B cell (primary cell): Measurements from ENCODE around the gene PRRT1. TPM values are rescaled to one million over a fixed set of nuclear protein-coding genes. Genes with fewer than 3 reads are reported as not detected.
"Not testable (repeated sequence)": the region's sequence is repeated elsewhere in the genome, so short reads cannot be mapped to it uniquely, and the experiment has no call there.

ENCODE experiments used
- ATAC-seq: fragments of 200-7000 bp; cut with Tn5 transposase; one replicate; pipeline ENCODE4 v1.10.0; 2021; ENCODE audit warnings: low read depth, mild to moderate bottlenecking, moderate number of reproducible peaks, moderate library complexity
- CTCF ChIA-PET: fragments of 350-600 bp; sonication (Branson Sonifier 250); formaldehyde crosslinking; loops from one replicate; lab custom pipeline; 2021; ENCODE audit warnings: antibody characterized with exemption, inconsistent platforms; lab: Charles Lee
- POLR2A ChIA-PET: fragments of 350-600 bp; sonication (Branson Sonifier 250); formaldehyde crosslinking; loops from one replicate; lab custom pipeline; 2021; ENCODE audit warnings: antibody characterized with exemption; lab: Charles Lee
- DNase-seq: peaks from one replicate; pipeline ENCODE4 v3.0.0; 2013
- H2AFZ ChIP-seq: 2 replicates; pipeline ENCODE4 v1.6.1; 2012; ENCODE audit warnings: mild to moderate bottlenecking, low read depth, low read length; ENCODE audit not compliant: insufficient read depth, poor library complexity, severe bottlenecking
- H3K27ac ChIP-seq, 2 donors: 1 replicate in 1 of 2; 2 replicates in 1 of 2; pipeline ENCODE4 v1.5.1; 2012 to 2013; ENCODE audit warnings: low read length in 2 of 2, mild to moderate bottlenecking in 2 of 2, moderate library complexity in 1 of 2
- H3K27me3 ChIP-seq, 4 experiments: fragments of 200-600 bp in 1 of 4; sonication (generic) in 1 of 4; replicated peaks in 1 of 4; 1 replicate in 2 of 4; 2 replicates in 2 of 4; pipeline versions ENCODE4 v1.6.1 to v1.7.0; 2013 to 2016; ENCODE audit warnings: low read length in 3 of 4, mild to moderate bottlenecking in 2 of 4, mixed read lengths in 1 of 4, moderate library complexity in 1 of 4; ENCODE audit not compliant: insufficient read depth in 4 of 4, control insufficient read depth in 3 of 4; ENCODE audit errors: control extremely low read depth in 1 of 4
- H3K36me3 ChIP-seq, 2 experiments: replicated peaks in 1 of 2; 1 replicate in 1 of 2; 2 replicates in 1 of 2; pipeline versions ENCODE4 v1.6.1 to v1.7.1; 2013; ENCODE audit warnings: low read length in 1 of 2; ENCODE audit not compliant: insufficient read depth in 2 of 2, control insufficient read depth in 1 of 2; ENCODE audit errors: control extremely low read depth in 1 of 2, extremely low read depth in 1 of 2
- H3K4me1 ChIP-seq, 2 donors: fragments of 200-600 bp in 1 of 2; sonication (generic) in 1 of 2; 1 replicate in 1 of 2; 2 replicates in 1 of 2; pipeline versions ENCODE4 v1.5.1 to v1.6.1; 2013 to 2017; ENCODE audit warnings: low read length in 2 of 2; ENCODE audit not compliant: control insufficient read depth in 2 of 2, insufficient read depth in 2 of 2
- H3K4me2 ChIP-seq: replicated peaks from 2 replicates; pipeline ENCODE3; 2012; ENCODE audit warnings: mild to moderate bottlenecking, low read depth, low read length; ENCODE audit not compliant: poor library complexity, severe bottlenecking
- H3K4me3 ChIP-seq, 5 experiments: fragments of 200-600 bp in 1 of 5; sonication (generic) in 1 of 5; 1 replicate in 3 of 5; 2 replicates in 2 of 5; pipeline versions ENCODE4 v1.5.1 to v1.7.0; 2011 to 2016; ENCODE audit warnings: low read length in 4 of 5, mild to moderate bottlenecking in 4 of 5, low read depth in 2 of 5, control low read depth in 1 of 5, moderate library complexity in 1 of 5; ENCODE audit not compliant: insufficient read depth in 1 of 5; ENCODE audit errors: control extremely low read depth in 1 of 5, extremely low read depth in 1 of 5
- H3K79me2 ChIP-seq: fragments of 200-600 bp; sonication (generic); one replicate; pipeline ENCODE4 v1.6.0; 2016; ENCODE audit warnings: low read length; ENCODE audit not compliant: control insufficient read depth, insufficient read depth
- H3K9ac ChIP-seq: fragments of 200-600 bp; sonication (generic); 2 replicates; pipeline ENCODE4 v1.6.1; 2017; ENCODE audit warnings: mild to moderate bottlenecking, low read length, moderate library complexity
- H3K9me3 ChIP-seq, 3 donors: one replicate each; pipeline versions ENCODE4 v1.6.1 to v1.7.1; 2013; ENCODE audit warnings: low read length in 2 of 3; ENCODE audit not compliant: control insufficient read depth in 2 of 3, insufficient read depth in 1 of 3; ENCODE audit errors: control extremely low read depth in 1 of 3
- H4K20me1 ChIP-seq: 2 replicates; pipeline ENCODE4 v1.6.0; 2012; ENCODE audit warnings: mild to moderate bottlenecking, low read length; ENCODE audit not compliant: insufficient read depth, control insufficient read depth, poor library complexity, severe bottlenecking
- H3K27ac Mint-ChIP-seq: one replicate; pipeline ENCODE4 v1.8.0; 2021; ENCODE audit warnings: mixed read lengths
- H3K27me3 Mint-ChIP-seq: one replicate; pipeline ENCODE4 v1.8.0; 2021; ENCODE audit warnings: mixed read lengths
- H3K4me1 Mint-ChIP-seq: one replicate; pipeline ENCODE4 v1.8.0; 2021; ENCODE audit warnings: mixed read lengths
- H3K4me3 Mint-ChIP-seq: one replicate; pipeline ENCODE4 v1.8.0; 2021; ENCODE audit warnings: mixed read lengths
- H3K9me3 Mint-ChIP-seq: one replicate; pipeline ENCODE4 v1.8.0; 2022; ENCODE audit warnings: mixed read lengths; ENCODE audit not compliant: insufficient read depth
- CTCF ChIP-seq: fragments of 200-600 bp; IDR thresholded peaks from one replicate; pipeline ENCODE4 v1.8.0; 2022; ENCODE audit warnings: antibody characterized with exemption, mild to moderate bottlenecking
- EZH2 ChIP-seq: IDR thresholded peaks from 2 replicates; pipeline ENCODE4 v1.6.1; 2012; ENCODE audit warnings: borderline replicate concordance, low read depth, mild to moderate bottlenecking, moderate library complexity, low read length; ENCODE audit not compliant: insufficient read depth, poor library complexity, severe bottlenecking
- WGBS: methylation state at CpG from one replicate; pipeline ENCODE4 v1.1.5; 2013; ENCODE audit warnings: missing lambda C conversion rate; ENCODE audit not compliant: insufficient coverage; 5-methylcytosine and 5-hydroxymethylcytosine counted together
- intact Hi-C: fragments of 100-400 bp; cut with micrococcal nuclease; formaldehyde crosslinking; loops from one replicate; pipeline ENCODE4 v1.10.0; 2022
- polyA plus RNA-seq: library from polyadenylated mRNA; depleted of rRNA; stranded (reverse); fragments of >200 nt; gene quantifications from 2 replicates; pipeline ENCODE4 v1.2.3, GENCODE V29; 2012
- total RNA-seq, 2 donors: library from RNA; stranded (reverse); fragments of 120-200 nt in 1 of 2; gene quantifications; 1 replicate in 1 of 2; 2 replicates in 1 of 2; pipeline versions ENCODE4 v1.2.3 to v1.2.4, GENCODE V29; 2013 to 2022

PRRT1 gene
- total and polyA plus RNA-seq, 2 donors (not counting 1 experiment from before 2014, with no cell fraction given): not detected

GRCh38 chr6:32146287-32146686, 5.5 kb downstream of the PRRT1 start:
- Histone ChIP-seq H3K9me3 (peaks cover 0 to 16% (median 3%) of the 10 kb centered on the region in 3 donors), H3K27ac (no peak overlapping the region), H3K4me2 (no peak overlapping the region), H3K9ac (no peak overlapping the region), H2AFZ (no peak overlapping the region), H3K4me1 (peaks cover 15 to 20% of the 10 kb centered on the region in 2 donors), H3K4me3 (no peak overlapping the region), H3K36me3 (no peaks in the 10 kb centered on the region), H4K20me1 (no peaks in the 10 kb centered on the region), H3K27me3 (peaks cover 0 to 42% (median 26%) of the 10 kb centered on the region in 4 experiments), H3K79me2 (no peaks in the 10 kb centered on the region)
- POLR2A ChIA-PET: no interaction called here
- Mint-ChIP-seq H3K27me3 (peaks cover 57% of the 10 kb centered on the region), H3K27ac (no peak overlapping the region), H3K4me1 (peaks cover 25% of the 10 kb centered on the region), H3K9me3 (no peaks in the 10 kb centered on the region), H3K4me3 (no peak overlapping the region)
- TF ChIP-seq CTCF (no peak), EZH2 (no peak)
- DNase-seq (no peak), ATAC-seq (no peak)
- CTCF ChIA-PET: no interaction called here
- 100% methylated on average over 1 of the region's 1 CpG for WGBS
- intact Hi-C loops: no loop called here

GRCh38 chr6:32144238-32144637, 7.5 kb downstream of the PRRT1 start:
- no CpG with 5 or more reads among the region's 7 CpGs for WGBS
- H3K9me3 ChIP-seq, intact Hi-C loops, H3K27ac Mint-ChIP-seq, H3K9ac ChIP-seq, H3K4me3 ChIP-seq, POLR2A ChIA-PET, DNase-seq, H3K9me3 Mint-ChIP-seq, H3K79me2 ChIP-seq, H3K4me2 ChIP-seq, H3K27ac ChIP-seq, ATAC-seq, H2AFZ ChIP-seq, H3K36me3 ChIP-seq, H4K20me1 ChIP-seq, H3K4me3 Mint-ChIP-seq: not testable (repeated sequence)
- CTCF ChIA-PET: interaction anchor here (0.6 to 0.7 kb wide), 2 partner anchors 25 to 54 kb away, joined by 3 read pairs; no protein-coding TSS in a partner anchor
- H3K27me3 ChIP-seq: peaks cover 0 to 28% (median 16%) of the 10 kb centered on the region in 4 experiments
- H3K4me1 ChIP-seq: peaks cover 12 to 14% of the 10 kb centered on the region in 2 donors
- Mint-ChIP-seq H3K27me3 (peaks cover 47% of the 10 kb centered on the region), H3K4me1 (peaks cover 12% of the 10 kb centered on the region)
